OCI-LY3 (cell line): ENCODE data around the gene ZNF438.

Experiments used
- EZH2phosphoT487 ChIP-seq: fragments of 200-600 bp; shearing (Covaris generic); IDR thresholded peaks from 2 replicates; pipeline ENCODE4 v1.6.1; 2018; ENCODE audit warnings: antibody characterized with exemption, mixed run types, low read depth
- TF ChIP-seq, protein P1 (sequence below): fragments of 200-600, 300-600 bp; sonication (generic); IDR thresholded peaks from 2 replicates; pipeline ENCODE4 v1.5.1; 2014; ENCODE audit warnings: antibody characterized with exemption, low read length, low read depth

- TF ChIP-seq, protein P1, sequence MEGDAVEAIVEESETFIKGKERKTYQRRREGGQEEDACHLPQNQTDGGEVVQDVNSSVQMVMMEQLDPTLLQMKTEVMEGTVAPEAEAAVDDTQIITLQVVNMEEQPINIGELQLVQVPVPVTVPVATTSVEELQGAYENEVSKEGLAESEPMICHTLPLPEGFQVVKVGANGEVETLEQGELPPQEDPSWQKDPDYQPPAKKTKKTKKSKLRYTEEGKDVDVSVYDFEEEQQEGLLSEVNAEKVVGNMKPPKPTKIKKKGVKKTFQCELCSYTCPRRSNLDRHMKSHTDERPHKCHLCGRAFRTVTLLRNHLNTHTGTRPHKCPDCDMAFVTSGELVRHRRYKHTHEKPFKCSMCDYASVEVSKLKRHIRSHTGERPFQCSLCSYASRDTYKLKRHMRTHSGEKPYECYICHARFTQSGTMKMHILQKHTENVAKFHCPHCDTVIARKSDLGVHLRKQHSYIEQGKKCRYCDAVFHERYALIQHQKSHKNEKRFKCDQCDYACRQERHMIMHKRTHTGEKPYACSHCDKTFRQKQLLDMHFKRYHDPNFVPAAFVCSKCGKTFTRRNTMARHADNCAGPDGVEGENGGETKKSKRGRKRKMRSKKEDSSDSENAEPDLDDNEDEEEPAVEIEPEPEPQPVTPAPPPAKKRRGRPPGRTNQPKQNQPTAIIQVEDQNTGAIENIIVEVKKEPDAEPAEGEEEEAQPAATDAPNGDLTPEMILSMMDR, result no peak
- TF ChIP-seq EZH2phosphoT487, result no peak
Observed at GRCh38 chr10:30798646-30799185, 232.9 kb downstream of the ZNF438 start.
